GM13976 (cell line): ENCODE measurements around the gene LMAN2.

Experiments used
- DNase-seq: peaks from one replicate; pipeline ENCODE4 v3.0.0; 2012; ENCODE audit warnings: low spot score
- in situ Hi-C: fragments of 300-500 bp; cut with MboI; formaldehyde crosslinking; loops from one replicate; pipeline ENCODE4 v1.12.0; 2022; ENCODE audit warnings: low sequenced_read_pairs, mixed read lengths, inconsistent platforms; ENCODE audit not compliant: unreplicated experiment
- TF ChIP-seq, protein P1 (sequence below): IDR thresholded peaks from 2 replicates; pipeline ENCODE4 v1.5.1; 2012; ENCODE audit warnings: borderline replicate concordance, mild to moderate bottlenecking; ENCODE audit not compliant: insufficient read depth; ENCODE audit errors: extremely low read depth, missing control alignments, control extremely low read depth

LMAN2 gene

DNA sequence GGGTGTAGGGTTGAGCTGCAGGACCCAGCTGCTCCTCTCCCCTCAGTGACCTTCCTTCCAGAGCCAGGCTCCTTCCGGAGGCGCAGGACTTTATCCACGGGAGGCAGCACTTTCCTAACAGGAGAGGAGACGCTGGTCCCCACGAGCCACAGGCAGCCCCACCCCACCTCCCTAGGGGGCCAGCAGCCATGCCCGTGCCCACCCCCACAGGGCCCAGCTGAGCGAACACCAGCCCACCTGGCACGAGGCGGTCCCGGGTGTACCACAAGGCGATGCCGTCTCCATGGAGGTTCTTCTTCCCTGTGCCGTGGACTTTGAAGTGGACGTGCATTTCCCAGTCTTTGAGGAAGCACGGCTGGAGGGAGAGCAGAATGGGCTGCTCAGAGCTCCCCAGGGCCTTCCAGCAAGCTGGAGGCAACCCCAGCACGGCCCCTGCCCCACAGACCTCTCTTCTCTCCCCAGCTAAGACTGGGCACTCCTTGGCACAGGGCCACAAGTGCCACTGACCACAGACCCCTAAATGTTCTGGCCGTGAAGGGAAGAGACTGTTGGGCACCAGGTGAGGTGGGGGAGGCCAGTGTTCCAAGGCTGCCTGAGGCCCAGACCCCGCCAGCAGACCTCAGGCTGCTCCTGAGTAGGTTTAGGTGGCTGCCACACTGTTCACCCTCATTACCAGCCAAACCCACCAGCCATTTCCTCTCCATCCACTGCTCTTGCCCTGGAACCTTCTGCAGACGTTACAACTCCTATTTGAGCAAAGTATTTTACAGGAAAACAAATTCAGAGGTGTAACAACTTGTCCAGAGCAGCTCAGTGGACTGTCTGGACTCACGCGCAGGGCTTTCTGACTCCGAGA lies 13.0 kb downstream of the LMAN2 start:
- DNase-seq = no peak
- in situ Hi-C loops = no loop called here
- TF ChIP-seq, protein P1, sequence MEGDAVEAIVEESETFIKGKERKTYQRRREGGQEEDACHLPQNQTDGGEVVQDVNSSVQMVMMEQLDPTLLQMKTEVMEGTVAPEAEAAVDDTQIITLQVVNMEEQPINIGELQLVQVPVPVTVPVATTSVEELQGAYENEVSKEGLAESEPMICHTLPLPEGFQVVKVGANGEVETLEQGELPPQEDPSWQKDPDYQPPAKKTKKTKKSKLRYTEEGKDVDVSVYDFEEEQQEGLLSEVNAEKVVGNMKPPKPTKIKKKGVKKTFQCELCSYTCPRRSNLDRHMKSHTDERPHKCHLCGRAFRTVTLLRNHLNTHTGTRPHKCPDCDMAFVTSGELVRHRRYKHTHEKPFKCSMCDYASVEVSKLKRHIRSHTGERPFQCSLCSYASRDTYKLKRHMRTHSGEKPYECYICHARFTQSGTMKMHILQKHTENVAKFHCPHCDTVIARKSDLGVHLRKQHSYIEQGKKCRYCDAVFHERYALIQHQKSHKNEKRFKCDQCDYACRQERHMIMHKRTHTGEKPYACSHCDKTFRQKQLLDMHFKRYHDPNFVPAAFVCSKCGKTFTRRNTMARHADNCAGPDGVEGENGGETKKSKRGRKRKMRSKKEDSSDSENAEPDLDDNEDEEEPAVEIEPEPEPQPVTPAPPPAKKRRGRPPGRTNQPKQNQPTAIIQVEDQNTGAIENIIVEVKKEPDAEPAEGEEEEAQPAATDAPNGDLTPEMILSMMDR = no peak

DNA sequence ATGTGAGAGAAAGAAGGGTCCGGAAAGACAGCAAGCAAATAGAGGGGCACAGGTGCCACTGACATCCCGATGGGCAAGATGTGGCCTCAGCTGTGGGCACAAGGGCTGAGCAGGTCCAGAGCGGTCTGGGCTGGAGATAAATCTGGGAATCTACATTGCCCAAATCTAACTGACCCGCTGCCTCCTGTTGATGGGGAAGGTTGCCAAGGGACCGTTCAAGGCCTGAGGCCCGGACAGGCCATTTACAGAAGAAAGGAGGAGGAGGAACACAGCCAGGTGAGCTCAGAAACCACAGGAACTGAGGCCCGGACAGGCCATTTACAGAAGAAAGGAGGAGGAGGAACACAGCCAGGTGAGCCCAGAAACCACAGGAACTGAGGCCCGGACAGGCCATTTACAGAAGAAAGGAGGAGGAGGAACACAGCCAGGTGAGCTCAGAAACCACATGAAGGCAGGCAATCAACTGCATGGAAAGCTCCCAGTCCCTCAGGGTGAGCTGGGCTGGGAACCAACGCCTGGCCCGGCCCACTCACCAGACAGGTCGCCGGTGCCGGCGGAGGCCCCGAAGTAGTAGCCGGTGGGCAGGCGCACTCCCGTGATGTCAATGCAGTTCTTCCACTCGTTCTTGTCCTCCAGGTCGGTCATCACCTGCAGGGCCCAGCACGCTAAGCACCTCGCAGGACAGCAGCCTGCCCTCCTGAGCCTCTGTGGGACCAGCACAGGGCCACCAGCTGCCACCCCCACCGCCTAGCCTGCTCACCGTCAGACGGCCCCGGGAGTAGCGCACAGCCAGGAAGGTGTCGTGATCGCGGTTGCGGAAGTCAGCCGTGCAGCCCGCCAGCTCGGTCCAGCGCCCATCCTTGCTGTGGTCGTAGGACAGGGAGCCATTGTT lies 14.6 kb downstream of the LMAN2 start:
- TF ChIP-seq, protein P1 = no peak
- in situ Hi-C loops = no loop called here

DNA sequence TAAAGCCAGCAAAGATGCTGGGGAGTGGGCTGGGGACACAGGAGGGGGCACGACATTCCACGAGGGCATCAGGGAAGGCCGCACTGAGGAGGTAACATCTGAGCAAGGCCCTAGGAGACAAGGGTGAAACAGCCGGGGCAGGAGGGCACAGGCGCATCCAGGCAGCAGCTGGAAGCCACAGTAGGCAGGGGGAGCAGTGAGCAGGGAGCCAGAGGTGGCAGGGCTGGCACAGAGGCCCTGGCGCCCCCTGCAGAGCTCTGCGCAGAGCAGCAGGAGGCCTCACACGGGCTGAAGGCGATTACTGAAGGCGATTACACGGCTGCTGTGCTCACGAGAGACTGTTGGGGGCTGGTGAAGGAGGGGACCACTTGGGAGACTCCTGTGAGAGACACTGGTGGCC lies 15.4 kb downstream of the LMAN2 start:
- in situ Hi-C loops = no loop called here
- TF ChIP-seq, protein P1 = no peak
- DNase-seq = no peak

More for the DNA sequence above, 14.6 kb downstream of the LMAN2 start:
- no peak for DNase-seq

DNA sequence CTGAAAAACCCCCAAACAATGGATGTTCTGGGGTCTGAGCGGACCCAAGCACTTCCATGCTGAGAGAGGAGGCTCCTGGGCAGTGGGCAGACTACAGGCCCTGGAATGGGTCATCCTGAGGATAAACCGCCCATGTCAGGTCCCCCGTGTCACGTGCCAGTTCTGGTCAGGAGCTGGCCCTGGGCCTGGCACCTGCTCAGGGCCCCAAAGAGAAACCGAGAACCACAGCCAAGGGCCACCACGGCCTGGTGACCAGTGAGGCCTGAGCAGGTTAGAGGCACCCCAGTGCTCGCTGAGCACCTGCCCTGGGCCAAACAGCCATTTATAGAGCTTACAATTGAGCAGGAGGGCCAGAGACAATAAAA lies 15.8 kb downstream of the LMAN2 start:
- in situ Hi-C loops = no loop called here
- TF ChIP-seq, protein P1 = no peak
- no peak for DNase-seq

DNA sequence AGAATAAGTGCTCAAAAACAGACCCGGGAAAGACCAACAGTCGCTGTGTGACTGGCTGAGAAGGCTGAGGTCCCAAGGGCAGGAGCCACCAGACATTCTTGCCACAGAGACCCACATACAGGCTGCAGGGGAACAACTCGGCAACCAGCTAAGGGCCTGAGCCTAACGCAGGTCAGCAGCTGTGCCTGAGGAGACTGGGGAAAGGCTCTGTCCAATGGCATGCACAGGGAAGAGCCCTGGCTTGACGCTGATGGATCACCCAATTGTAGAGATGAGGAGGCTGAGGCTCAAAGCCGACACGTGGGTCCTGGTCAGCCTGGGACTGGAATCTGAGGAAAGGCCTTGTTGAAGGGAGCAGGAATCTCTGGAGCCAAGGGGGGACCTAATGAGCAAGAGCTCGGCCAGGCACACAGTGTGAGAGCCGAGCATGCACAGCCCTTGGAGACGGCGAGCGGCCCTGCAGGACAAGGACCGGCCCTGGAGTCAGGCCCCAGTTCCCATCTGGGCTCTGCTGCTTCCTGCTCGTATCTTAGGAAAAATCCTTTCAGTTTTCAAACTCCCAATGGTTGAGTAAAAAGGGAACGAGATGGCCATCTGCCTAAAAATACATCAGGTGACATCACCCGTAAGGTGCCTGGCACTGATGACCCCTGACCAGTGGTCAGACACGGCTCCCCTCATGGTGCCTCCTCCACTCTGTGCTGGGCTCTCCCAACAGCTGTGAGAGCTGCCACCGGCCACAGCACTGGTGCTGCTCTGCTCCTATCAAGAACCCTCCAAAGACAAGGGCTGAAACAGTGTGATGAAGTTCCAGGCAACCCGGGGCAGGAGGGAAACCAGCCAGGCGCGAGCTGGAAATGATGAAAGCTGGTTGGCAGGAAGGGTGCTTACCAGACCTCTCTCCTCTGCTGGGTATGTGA lies 16.4 kb downstream of the LMAN2 start:
- DNase-seq = no peak
- TF ChIP-seq, protein P1 = no peak
- in situ Hi-C loops = no loop called here

DNA sequence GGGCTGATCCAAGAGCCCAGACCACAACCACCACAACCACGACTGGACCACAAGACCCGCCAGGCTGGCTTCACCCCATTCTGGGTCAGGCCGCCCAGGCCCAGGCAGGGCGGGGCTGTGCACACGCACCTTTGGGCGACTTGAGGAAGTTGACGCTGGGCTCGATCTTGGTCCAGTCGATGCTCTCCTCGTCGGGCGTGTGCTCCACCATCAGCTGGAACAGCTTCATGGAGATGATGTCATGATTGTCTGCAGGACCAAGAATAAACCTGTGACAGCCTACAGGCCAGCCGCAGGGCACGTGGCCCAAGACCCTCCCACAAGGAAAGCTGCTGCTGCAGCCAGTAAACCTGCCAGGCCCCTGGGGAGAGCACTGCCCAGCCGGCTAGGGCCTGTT lies 17.3 kb downstream of the LMAN2 start:
- TF ChIP-seq, protein P1 = no peak
- in situ Hi-C loops = no loop called here
- no peak for DNase-seq
